CD4-positive, alpha-beta T cell treated with Interleukin-2 at 100 ng/mL for 4 hours (primary cell): ENCODE data around the gene HS6ST1.

Experiments
- DNase-seq: peaks from one replicate; pipeline ENCODE4 v3.0.0-alpha.2; 2020; ENCODE audit warnings: low spot score

The HS6ST1 gene

DNA sequence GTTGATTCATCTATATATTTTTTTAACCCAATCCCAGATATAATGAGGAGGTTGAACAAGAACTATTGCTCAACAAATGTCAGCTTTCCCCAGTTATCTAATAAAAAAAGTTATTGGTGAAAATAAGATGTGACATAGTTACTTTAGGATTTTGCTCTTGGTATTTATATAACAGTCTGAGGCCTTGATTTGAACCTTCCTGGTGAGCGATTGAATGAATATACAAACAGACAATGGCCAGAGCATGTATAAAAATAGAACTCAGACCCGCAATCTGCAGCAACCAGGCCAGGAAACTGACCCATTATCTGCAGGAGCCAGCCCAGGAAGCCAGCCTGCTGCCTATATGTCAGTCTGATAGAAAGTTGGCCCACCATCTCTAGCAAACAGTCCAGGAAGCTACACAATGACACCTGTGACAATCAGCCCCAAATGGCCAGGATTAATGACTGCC, 81.6 kb downstream of the HS6ST1 start:
- DNase-seq: no peak

DNA sequence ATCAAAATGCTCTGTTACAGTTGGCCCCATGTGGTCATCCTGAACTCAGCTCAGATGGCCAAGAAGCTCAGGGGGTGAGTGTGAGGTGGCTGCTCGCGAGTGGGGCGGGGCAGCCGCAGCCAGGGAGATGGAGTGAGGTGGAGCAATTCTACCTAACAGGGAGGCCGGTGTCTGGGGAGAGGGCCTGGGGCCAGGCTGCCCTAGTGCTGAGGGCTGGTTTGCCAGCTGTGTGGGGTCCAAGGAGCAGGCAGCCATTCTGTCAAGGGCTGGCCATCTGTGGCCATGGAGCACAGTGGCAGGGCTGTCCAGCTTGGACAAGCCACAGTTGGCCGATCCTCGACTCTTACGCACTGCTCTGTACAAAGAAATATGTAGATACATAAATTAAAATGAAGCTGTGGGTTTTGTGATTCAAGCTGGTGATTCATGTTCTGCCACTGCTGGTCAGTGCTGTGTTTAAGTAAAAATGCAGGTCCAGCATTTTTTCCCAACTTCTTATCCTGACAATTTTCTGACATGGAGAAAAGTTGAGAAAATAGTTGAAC, 82.1 kb downstream of the HS6ST1 start:
- no peak for DNase-seq

DNA sequence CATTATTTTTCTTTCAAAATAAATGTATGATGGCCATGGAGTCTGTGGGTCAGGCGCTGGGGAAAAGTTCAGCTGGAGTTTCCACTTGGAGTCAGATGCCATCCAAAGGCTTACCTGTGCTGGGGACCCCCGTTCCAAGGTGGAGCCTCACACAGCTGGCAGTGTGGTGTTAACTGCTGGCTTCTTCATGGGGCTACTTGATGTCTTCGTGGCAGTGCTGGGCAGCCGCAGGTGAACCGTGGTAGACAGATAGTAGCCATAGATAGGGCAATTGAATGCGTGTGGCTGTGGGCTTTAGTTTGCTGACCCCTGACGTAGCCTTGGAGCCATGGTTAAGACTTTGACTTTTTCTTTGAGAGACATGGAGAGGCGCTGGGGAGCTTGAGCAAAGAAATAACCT, 83.1 kb downstream of the HS6ST1 start:
- DNase-seq: no peak

DNA sequence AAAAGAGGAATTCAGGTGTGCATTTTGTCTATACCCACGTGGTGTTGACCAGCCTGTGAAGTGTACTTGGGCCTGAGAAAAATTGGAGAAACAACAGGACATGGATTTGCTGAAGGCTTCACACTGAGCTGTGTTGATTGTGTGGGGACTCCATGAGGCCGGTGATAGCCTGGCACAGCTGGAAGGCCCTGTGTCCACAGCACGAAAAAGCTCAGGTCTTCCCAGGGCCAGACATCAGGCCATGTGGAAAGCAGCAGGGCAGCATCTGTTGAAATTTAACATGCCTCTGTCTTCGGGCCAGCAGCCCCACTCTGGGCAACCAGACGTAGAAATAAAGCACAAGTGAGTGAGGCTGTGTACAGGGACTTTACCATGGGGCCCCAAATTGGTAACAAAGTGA, 84.1 kb downstream of the HS6ST1 start:
- no peak for DNase-seq

DNA sequence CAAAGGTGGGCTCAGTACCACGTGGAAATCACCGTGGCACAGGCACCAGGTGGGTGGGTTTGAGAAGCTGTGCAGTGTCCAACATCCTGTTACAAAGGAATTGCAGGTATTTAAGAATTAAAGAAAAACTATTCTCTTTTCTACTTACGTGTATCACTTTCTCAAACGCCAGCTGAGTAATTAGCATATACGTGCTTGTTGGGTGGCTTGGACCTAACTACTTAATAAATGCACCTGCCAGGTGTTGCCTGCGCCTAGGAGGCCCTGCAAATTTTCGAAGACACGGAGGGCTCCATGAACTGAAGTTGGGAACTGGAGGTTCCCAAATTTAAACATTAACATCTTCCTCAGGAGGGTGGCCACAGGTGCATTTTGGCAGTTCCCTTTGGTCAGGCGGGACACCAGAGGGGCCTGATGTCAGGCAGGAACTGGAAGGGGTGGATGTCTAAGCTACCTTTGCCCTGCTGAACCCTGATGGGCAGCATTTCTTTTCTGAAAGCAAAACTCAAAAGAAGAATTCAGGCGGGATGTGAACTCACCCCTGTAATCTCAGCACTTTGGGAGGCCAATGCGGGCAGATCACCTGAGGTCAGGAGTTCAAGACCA, 84.8 kb downstream of the HS6ST1 start:
- no peak for DNase-seq

DNA sequence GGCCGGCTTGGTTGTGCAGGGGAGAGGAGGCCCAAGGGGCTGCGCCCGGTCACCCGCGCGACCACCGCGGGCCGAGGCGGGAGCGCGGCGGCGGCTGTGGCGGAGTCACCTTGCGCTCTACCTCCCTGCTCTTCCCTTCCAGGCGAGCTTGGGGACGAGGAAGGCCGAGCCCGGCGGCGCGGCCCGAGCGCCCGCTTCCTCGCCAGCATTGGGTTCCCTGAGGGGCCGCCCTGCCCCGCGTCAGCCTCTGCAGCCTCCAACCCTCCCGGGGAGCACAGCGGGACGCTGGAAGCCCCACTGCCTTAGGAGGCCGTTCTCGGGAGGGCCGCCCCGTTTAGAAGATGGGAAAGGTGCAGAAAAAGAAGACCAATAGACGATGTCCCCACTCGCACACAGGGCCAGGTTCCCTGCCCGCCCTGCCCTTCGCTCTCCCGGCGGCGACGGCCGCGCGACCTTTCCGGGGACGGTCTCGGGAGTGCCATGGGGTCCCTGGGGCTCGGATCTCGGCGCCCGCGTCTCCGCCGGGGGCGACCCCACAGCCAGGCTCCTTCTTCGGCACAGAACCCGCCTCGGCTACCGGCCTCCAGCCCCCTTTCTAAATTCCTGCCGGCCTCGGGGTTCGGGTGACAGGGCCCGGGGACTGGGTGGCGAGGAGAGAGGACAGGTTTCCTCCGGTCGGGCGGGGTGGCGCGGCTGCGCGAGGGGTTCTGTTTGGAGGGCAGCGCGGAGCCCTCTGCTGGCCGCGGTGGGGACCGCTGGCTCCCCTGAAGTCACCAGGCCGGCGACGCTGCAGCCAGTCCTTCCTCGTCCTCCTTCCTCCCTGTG, 85.5 kb downstream of the HS6ST1 start:
- peak; percentile 78 for DNase-seq

DNA sequence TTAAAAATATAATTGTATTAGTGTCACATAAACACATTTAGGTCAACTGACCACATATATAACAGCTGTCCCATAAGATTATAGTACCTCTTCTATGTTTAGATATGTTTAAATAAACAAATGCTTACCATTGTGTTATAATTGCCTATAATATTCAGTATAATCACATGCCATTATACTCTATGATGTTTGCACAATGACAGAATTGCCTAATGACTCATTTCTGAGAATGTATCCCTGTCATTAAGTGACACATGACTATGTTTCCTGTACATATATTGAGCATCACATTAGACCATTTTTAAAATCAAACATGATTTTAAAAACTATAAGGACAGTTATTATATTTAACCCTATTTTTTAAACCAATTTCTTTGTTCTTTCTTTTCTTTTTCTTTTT, 89.8 kb downstream of the HS6ST1 start:
- no peak for DNase-seq

DNA sequence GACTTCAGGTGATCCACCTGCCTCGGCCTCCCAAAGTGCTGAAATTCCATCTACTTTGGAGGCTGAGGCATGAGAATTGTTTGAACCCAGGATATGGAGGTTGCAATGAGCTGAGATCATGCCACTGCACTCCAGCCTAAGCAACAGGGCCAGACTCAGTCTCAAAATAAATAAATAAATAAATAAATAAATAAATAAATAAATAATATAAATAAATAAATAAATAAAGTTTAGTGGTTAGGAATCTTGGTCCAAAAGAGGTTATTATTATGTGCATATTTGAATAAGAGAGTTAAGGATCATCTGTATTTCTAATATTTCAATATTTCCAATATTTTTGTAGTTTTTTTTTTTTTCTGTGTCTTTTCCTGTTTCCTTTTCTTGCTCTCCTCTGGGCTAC, 90.8 kb downstream of the HS6ST1 start:
- no peak for DNase-seq

DNA sequence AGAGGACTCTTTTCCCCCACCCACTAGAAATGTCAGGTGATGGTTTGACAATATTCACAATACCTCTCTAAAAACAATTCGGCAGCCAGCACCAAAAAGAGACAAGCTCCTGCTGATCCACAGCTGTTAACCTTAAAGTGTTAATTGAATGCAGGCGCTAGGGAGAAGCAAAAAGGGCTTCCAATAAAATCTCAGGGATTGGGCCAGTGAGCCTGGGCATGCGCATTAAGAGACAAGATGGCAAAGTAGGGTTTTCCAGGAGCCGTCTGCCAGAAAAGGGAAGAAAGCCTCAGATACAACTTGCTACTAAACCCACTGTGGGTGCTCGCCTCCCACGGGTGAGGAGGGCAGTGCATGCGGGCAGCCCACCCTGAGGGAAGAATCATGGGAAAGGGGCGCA, 98.8 kb downstream of the HS6ST1 start:
- DNase-seq: no peak

DNA sequence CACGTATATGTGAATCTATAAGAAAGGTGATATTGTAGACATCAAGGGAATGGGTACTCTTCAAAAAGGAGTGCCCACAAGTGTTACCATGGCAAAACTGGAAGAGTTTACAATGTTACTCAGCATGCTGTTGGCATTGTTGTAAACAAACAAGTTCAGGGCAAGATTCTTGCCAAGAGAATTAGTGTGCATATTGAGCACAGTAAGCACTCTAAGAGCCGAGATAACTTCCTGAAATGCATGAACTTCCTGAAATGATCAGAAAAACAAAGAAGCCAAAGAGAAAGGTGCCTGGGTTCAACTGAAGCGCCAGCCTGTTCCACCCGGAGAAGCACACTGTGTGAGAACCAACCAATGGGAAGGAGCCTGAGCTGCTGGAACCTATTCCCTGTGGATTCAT, 101.0 kb downstream of the HS6ST1 start:
- no peak for DNase-seq

DNA sequence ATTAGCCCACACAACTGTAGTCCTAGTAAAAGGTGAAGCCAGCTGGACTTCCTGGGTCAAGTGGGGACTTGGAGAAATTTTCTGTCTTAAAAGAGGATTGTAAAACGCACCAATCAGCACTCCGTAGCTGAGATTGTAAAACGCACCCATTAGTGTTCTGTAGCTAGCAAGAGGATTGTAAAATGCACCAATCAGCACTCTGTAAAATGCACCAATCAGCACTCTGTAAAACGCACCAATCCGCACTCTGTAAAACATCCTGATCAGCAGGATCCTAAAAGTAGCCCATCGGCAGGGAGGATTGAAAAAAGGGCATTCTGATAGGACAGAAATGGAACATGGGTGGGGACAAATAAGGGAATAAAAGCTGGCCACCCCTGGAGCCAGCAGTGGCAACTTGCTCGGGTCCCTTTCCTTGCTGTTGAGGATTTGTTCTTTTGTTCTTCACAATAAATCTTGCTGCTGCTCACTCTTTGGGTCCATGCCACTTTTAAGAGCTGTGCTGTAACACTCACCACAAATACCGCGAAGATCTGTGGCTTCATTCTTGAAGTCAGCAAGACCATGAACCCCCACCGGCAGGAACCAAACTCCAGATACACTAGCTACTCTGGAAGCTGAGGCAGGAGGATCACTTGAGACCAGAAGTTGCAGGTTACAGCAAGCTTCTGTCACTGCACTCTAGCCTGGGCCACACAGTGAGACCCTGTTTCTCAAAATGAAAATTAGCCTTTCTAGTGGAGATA, 102.6 kb downstream of the HS6ST1 start:
- no peak for DNase-seq
